Bronchial epithelial cell (primary cell): ENCODE results near the gene HIPK1. TPM values are rescaled to one million over a fixed set of nuclear protein-coding genes. Genes with fewer than 3 reads are reported as not detected.
"Not testable (repeated sequence)": the region's sequence is repeated elsewhere in the genome, so short reads cannot be mapped to it uniquely, and the experiment has no call there.

Source experiments
- DNase-seq: peaks from one replicate; pipeline ENCODE4 v3.0.0-alpha.2; 2010; ENCODE audit warnings: low read depth
- FAIRE-seq: peaks from 2 replicates; lab custom pipeline; 2011; peaks lifted over from hg19 to GRCh38; lab: Jason Lieb, UNC
- H3K27me3 ChIP-seq: 2 replicates; pipeline ENCODE4 v1.5.1; 2011; ENCODE audit warnings: low read length; ENCODE audit not compliant: control insufficient read depth, insufficient read depth
- H3K36me3 ChIP-seq: 2 replicates; pipeline ENCODE4 v1.5.1; 2011; ENCODE audit warnings: low read length; ENCODE audit not compliant: control insufficient read depth, insufficient read depth
- H3K4me3 ChIP-seq: 2 replicates; pipeline ENCODE4 v1.5.1; 2011; ENCODE audit warnings: mild to moderate bottlenecking, low read depth, low read length, control low read depth
- total RNA-seq: library from RNA; depleted of rRNA; stranded (reverse); fragments of >200 nt; gene quantifications from 2 replicates; pipeline ENCODE4 v1.2.1, GENCODE V29; 2014
- TF ChIP-seq, protein P1 (sequence below): IDR thresholded peaks from 2 replicates; pipeline ENCODE4 v1.5.1; 2011; ENCODE audit warnings: mild to moderate bottlenecking, moderate library complexity, low read length, control low read depth, inconsistent platforms; ENCODE audit not compliant: insufficient read depth, severe bottlenecking

HIPK1 gene
- total RNA-seq, 1 donor from 2014 or later: 18.7 TPM

DNA sequence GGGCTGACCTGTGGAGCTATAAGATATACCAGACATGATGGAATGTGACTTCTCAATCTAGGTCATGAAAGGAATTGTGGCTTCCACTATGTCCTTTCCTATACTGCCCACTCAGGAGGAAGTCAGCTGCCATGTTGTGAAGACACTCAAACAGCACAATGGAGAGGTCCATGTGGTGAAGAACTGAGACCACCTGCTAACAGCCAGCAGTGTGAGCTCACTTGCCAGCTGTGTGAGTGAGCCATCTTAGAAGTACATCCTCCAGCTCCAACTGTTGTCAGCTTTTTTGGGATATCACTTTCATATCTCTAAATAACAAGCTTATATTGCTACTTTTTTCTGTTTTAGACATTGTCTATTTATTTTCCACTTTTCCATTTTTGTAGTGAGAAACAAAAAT is 79.9 kb downstream of the HIPK1 start:
- FAIRE-seq (no peak), DNase-seq (no peak)
- H3K27me3 ChIP-seq: no peaks in the 10 kb centered on the region
- H3K36me3 ChIP-seq: no peaks in the 10 kb centered on the region
- TF ChIP-seq, protein P1, sequence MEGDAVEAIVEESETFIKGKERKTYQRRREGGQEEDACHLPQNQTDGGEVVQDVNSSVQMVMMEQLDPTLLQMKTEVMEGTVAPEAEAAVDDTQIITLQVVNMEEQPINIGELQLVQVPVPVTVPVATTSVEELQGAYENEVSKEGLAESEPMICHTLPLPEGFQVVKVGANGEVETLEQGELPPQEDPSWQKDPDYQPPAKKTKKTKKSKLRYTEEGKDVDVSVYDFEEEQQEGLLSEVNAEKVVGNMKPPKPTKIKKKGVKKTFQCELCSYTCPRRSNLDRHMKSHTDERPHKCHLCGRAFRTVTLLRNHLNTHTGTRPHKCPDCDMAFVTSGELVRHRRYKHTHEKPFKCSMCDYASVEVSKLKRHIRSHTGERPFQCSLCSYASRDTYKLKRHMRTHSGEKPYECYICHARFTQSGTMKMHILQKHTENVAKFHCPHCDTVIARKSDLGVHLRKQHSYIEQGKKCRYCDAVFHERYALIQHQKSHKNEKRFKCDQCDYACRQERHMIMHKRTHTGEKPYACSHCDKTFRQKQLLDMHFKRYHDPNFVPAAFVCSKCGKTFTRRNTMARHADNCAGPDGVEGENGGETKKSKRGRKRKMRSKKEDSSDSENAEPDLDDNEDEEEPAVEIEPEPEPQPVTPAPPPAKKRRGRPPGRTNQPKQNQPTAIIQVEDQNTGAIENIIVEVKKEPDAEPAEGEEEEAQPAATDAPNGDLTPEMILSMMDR: no peak
- no peak overlapping the region for H3K4me3 ChIP-seq

DNA sequence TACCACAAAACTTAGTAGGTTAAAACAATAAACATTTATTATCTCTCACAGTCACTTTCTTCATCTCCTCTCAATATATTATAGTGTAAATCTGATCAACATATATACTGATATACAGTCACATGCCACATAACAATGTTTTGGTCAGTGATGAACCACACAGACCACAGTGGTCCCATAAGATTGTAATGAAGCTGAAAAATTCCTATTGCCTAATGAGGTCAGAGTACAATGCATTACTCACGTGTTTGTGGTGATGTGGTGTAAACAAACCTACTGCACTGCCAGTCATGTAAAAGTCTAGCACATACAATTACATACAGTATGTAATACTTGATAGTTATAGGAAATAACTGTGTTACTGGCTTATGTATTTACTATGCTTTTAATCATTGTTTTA is 80.3 kb downstream of the HIPK1 start:
- FAIRE-seq (no peak), DNase-seq (peak; percentile 56)
- no peaks in the 10 kb centered on the region for H3K36me3 ChIP-seq
- H3K4me3 ChIP-seq: no peak overlapping the region
- H3K27me3 ChIP-seq: no peaks in the 10 kb centered on the region
- TF ChIP-seq, protein P1: no peak

DNA sequence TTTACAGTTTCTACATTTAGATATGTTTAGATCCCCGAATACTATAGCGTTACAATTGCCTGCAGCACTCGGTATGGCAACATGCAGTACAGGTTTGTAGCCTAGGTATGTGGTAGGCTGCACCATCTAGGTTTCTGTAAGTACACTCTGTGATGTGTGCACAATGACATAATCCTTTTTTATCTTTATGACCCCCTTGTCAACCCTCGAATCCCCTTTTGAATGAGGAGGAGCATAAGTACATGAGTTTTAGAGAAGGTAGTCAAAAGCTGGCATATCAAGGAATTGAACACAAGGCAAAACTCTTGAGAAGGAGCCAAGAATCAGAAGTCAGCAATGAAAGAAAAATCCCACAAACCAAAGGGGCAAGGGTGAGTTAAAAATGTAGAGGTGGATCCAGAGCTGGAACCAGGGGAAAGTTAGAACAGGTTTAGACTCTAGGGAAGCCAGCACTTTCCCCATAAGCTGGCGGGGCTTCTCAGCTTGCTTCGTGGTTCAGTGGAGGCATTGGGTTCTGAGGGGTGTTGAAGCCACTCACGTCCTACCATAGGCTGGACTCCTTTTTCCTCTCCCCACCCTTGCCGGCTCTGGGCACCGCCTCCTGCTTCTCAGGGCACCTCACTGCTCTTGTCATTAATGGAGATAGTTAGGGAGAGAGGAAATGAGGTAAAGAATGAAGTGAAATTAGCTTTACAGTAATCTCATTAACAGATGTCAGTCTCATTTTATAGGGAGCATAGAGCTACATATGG is 81.5 kb downstream of the HIPK1 start:
- Histone ChIP-seq H3K27me3 (no peaks in the 10 kb centered on the region), H3K36me3 (no peaks in the 10 kb centered on the region), H3K4me3 (no peak overlapping the region)
- no peak for DNase-seq
- TF ChIP-seq, protein P1: no peak
- no peak for FAIRE-seq

DNA sequence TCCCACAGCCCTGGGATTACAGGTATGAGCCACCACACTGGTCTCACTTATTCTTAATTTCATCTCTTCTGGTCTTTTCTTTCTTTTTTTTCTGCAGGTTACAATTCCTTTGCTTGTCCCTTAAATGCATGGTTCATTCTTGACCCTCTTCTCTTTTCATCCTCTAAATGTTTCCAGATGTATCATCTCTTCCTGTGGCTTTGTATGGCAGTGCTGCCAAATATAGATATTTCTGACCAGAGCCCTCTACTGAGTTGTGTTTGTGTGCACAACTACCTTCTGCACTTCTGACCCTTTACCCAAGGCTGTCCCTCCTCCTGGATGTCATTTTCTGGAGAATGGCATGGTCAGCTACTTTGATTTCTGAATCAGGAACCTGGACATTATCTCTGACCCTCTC is 82.7 kb downstream of the HIPK1 start:
- H3K27me3 ChIP-seq: no peaks in the 10 kb centered on the region
- H3K4me3 ChIP-seq: no peak overlapping the region
- H3K36me3 ChIP-seq: no peaks in the 10 kb centered on the region
- TF ChIP-seq, protein P1: no peak
- DNase-seq: no peak
- FAIRE-seq: no peak

DNA sequence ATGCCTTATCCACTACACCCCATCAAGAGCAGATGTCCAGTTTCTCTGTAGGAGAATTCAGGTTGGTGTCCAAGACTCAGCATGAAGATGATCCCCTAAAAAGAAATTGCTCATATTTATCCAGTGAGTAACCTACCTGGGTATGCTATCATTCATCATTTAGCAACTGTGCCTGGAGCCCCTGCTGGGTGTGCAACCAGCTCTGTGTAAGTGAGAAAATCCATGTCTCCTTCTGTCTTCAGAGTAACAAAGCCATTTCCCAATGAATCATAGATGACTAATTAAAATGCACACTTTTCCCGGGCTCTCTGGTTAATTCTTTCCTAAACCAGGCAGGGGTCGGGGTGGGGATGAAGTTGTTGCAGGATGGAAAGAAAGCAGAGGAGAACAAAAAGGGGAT is 86.0 kb downstream of the HIPK1 start:
- DNase-seq (peak; percentile 84), FAIRE-seq (no peak)
- Histone ChIP-seq H3K36me3 (no peaks in the 10 kb centered on the region), H3K27me3 (no peaks in the 10 kb centered on the region), H3K4me3 (no peak overlapping the region)
- TF ChIP-seq, protein P1: no peak

DNA sequence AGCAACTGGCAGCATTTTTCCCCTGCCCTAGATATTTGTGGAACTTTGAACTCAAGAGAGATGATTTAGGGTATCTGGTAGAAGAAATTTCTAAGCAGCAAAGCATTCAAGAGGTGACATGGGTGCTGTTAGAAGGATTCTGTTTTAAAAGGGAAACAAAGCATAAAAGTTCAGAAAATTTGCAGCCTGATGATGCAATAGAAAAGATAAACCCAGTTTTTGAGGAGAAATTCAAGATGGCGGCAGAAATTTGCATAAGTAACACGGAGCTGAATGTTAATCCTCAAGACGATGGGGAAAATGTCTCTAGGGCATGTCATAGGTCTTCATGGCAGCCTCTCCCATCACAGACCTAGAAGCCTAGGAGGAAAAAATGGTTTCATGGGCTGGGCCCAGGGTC is 90.6 kb downstream of the HIPK1 start:
- not testable (repeated sequence) for FAIRE-seq, H3K4me3 ChIP-seq, H3K27me3 ChIP-seq, H3K36me3 ChIP-seq, DNase-seq
